ENCODE results near the gene TFB1M.

The TFB1M gene

GRCh38 chr6:155262655-155263054, 51.6 kb downstream of the TFB1M start:
- no peak for TF ChIP-seq CTCF (IDR thresholded peaks at IDR 0.05; ENCODE audit: low read depth, low read length)
- in situ Hi-C loops (cut with HindIII; ENCODE audit: low sequenced_read_pairs), result no loop called here
- DNase-seq (ENCODE audit: low read depth, low spot score), result no peak
- no peak overlapping the region for H3K4me3 ChIP-seq (ENCODE audit: low read depth, low read length)

DNA sequence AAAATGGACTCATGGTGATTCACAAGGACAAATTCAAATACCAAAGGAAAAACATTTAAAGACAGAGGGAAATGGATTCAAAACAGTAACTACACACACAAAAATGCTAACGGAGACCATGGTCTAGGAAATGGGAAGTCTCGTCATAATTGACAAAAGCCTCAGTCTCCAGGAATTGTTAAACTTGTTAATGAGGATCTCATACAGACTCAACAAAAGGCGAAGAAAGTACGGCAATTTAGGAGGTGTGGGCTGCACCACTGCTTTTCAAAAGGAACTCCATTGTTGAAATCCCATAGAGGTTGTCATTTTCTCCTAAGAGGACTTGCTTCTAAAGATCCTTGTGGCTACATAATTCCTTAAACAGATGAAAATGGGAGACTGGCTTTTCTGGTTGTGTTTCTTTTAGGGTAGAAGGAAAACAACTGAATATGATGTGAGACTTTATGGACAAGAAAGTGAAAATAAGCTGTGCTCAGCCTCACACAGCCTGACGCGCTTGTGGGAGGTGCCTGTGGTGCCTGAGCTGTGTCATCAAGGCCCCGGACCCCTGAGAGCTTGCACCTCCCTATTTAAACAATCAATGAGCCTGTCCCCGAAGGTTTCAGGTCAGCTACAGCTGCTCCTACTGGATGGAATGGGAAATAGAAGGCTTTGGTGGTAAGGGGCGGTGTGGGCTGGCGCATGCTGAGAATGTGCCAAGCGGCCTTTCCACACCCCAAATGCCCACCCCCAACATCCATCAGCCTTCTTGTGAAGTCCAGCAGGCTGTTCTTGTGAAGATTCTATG, 53.0 kb downstream of the TFB1M start:
- in situ Hi-C loops (cut with HindIII; ENCODE audit: low sequenced_read_pairs), result no loop called here
- TF ChIP-seq CTCF (IDR thresholded peaks at IDR 0.05; ENCODE audit: low read depth, low read length), result peak; percentile 17

DNA sequence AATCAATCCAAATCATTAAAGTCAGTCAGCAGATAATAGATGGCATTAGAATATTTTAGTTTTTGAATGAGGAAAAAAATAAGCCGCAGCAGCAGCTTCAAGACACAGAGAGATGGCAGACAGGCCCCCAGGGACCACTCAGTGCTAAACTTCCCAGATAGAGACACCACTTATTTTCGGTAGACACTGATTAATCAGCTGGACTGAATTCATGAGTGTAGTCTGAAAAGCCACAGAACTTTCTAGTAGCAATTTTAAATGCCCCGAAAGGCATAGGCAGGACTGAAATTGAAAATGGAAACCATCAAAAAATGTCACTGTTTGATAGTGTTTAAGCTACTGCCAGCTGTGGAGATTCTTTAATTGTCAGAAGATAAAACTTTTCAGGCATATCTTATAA, 53.6 kb downstream of the TFB1M start:
- in situ Hi-C loops (cut with HindIII; ENCODE audit: low sequenced_read_pairs), result no loop called here
- no peak for DNase-seq (ENCODE audit: low read depth, low spot score)
- no peak for TF ChIP-seq CTCF (IDR thresholded peaks at IDR 0.05; ENCODE audit: low read depth, low read length)
- no peak overlapping the region for H3K4me3 ChIP-seq (ENCODE audit: low read depth, low read length)

More for the DNA sequence above, 53.0 kb downstream of the TFB1M start:
- no peak overlapping the region for H3K4me3 ChIP-seq (ENCODE audit: low read depth, low read length)
- DNase-seq (ENCODE audit: low read depth, low spot score), result no peak

GRCh38 chr6:155259897-155260296, 54.4 kb downstream of the TFB1M start:
- H3K4me3 ChIP-seq (ENCODE audit: low read depth, low read length), result no peak overlapping the region
- no peak for TF ChIP-seq CTCF (IDR thresholded peaks at IDR 0.05; ENCODE audit: low read depth, low read length)
- in situ Hi-C loops (cut with HindIII; ENCODE audit: low sequenced_read_pairs), result no loop called here
- DNase-seq (ENCODE audit: low read depth, low spot score), result no peak

DNA sequence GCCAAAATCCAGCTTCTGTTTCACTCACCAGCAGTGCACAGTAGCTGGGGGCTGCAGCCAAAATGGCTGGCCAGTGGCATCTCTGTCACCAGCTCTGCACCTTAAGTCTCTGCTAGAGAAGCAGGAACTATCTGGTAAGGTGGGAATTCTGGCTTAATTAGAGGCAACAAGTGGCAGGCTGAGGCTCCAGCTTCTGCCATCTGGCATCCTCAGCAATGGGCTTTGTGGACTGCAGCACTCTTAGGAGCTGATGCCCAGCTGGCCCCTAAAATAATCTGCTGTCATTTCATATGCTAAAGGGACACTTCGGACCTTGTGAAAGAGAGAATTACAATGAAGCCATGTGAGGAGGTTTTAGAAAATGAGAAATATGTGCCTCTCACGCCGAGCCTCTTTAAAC, 55.1 kb downstream of the TFB1M start:
- no peak for DNase-seq (ENCODE audit: low read depth, low spot score)
- H3K4me3 ChIP-seq (ENCODE audit: low read depth, low read length), result no peak overlapping the region
- TF ChIP-seq CTCF (IDR thresholded peaks at IDR 0.05; ENCODE audit: low read depth, low read length), result no peak
- in situ Hi-C loops (cut with HindIII; ENCODE audit: low sequenced_read_pairs), result no loop called here

DNA sequence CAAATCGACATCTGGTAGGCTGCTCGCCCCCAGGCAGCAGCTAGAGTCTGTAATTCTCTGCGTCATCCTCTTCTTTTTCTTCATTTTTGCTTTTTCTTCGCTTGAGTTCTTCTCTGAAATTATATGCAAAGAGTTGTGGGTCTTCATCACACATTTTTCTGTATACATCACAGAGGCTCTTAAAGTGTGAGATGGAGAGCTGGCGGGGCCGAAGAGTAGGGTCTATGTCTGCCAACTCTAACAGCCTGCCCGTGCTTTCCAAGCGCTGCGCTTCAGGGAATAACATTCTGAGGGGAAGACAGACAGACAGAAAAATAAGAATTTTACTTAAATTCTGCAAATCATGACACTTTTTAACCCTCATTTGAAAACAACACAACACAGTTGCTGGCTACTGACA, 56.5 kb downstream of the TFB1M start:
- in situ Hi-C loops (cut with HindIII; ENCODE audit: low sequenced_read_pairs), result no loop called here
- no peak for DNase-seq (ENCODE audit: low read depth, low spot score)
- H3K4me3 ChIP-seq (ENCODE audit: low read depth, low read length), result no peak overlapping the region
- no peak for TF ChIP-seq CTCF (IDR thresholded peaks at IDR 0.05; ENCODE audit: low read depth, low read length)

Measured in astrocyte of the spinal cord (primary cell).